Neuronal stem cell (in vitro differentiated cells): ENCODE results near the gene XPR1.
A peak's percentile ranks its signal among the peaks of the same experiment; 100 is the strongest.

ENCODE experiments used
- DNase-seq: peaks from one replicate; pipeline ENCODE4 v3.0.0-alpha.2; 2013; ENCODE audit warnings: low spot score
- H2AFZ ChIP-seq: one replicate; pipeline ENCODE4 v1.6.1; 2013; ENCODE audit warnings: mild to moderate bottlenecking, low read length, inconsistent platforms
- H2AK5ac ChIP-seq: 2 replicates; pipeline ENCODE4 v1.6.1; 2013; ENCODE audit warnings: low read depth, mild to moderate bottlenecking, inconsistent platforms, low read length, moderate library complexity, mixed read lengths
- H2BK120ac ChIP-seq: 2 replicates; pipeline ENCODE4 v1.6.1; 2013; ENCODE audit warnings: low read depth, mild to moderate bottlenecking, inconsistent platforms, low read length, moderate library complexity, mixed read lengths
- H2BK12ac ChIP-seq: one replicate; pipeline ENCODE4 v1.6.1; 2013; ENCODE audit warnings: low read length, inconsistent platforms
- H2BK15ac ChIP-seq: 2 replicates; pipeline ENCODE4 v1.6.1; 2013; ENCODE audit warnings: mild to moderate bottlenecking, low read length, inconsistent platforms, mixed read lengths
- H2BK5ac ChIP-seq: one replicate; pipeline ENCODE4 v1.6.1; 2013; ENCODE audit warnings: inconsistent platforms, mild to moderate bottlenecking, low read length, moderate library complexity
- H3K14ac ChIP-seq: one replicate; pipeline ENCODE4 v1.6.1; 2013; ENCODE audit warnings: low read length, inconsistent platforms
- H3K18ac ChIP-seq: 2 replicates; pipeline ENCODE4 v1.6.1; 2013; ENCODE audit warnings: low read length, inconsistent platforms
- H3K23ac ChIP-seq: 2 replicates; pipeline ENCODE4 v1.6.1; 2013; ENCODE audit warnings: low read depth, mild to moderate bottlenecking, mixed read lengths, low read length, inconsistent platforms; ENCODE audit not compliant: poor library complexity
- H3K27ac ChIP-seq: replicated peaks from 3 replicates; pipeline ENCODE4 v1.5.1; 2013; ENCODE audit warnings: low read length, inconsistent platforms
- H3K27me3 ChIP-seq, 3 experiments: 2 replicates each; pipeline ENCODE4 v1.6.1; 2013; ENCODE audit warnings: low read length in 3 of 3, mild to moderate bottlenecking in 2 of 3, inconsistent platforms in 1 of 3, low read depth in 1 of 3, mixed read lengths in 1 of 3, moderate library complexity in 1 of 3; ENCODE audit not compliant: control insufficient read depth in 3 of 3, insufficient read depth in 3 of 3
- H3K36me3 ChIP-seq, 2 donors: replicated peaks in 1 of 2; 2 replicates each; pipeline ENCODE4 v1.6.1; 2013; ENCODE audit warnings: low read length in 2 of 2; ENCODE audit not compliant: control insufficient read depth in 2 of 2, insufficient read depth in 2 of 2
- H3K4ac ChIP-seq: 2 replicates; pipeline ENCODE4 v1.6.1; 2013; ENCODE audit warnings: inconsistent platforms, mild to moderate bottlenecking, low read length, moderate library complexity
- H3K4me1 ChIP-seq, 2 donors: 1 replicate in 1 of 2; 2 replicates in 1 of 2; pipeline ENCODE4 v1.6.1; 2013; ENCODE audit warnings: low read length in 2 of 2, low read depth in 1 of 2; ENCODE audit not compliant: control insufficient read depth in 2 of 2, insufficient read depth in 1 of 2
- H3K4me2 ChIP-seq: one replicate; pipeline ENCODE4 v1.6.1; 2013; ENCODE audit warnings: mild to moderate bottlenecking, low read length, inconsistent platforms; ENCODE audit not compliant: insufficient read depth, poor library complexity, severe bottlenecking
- H3K4me3 ChIP-seq, 2 donors: 2 replicates each; pipeline ENCODE4 v1.5.1; 2013; ENCODE audit warnings: low read length in 2 of 2, mild to moderate bottlenecking in 2 of 2, inconsistent platforms in 1 of 2, moderate library complexity in 1 of 2
- H3K79me1 ChIP-seq: one replicate; pipeline ENCODE4 v1.6.1; 2013; ENCODE audit warnings: low read depth, mild to moderate bottlenecking, inconsistent platforms, low read length, moderate library complexity
- H3K9ac ChIP-seq: one replicate; pipeline ENCODE4 v1.6.1; 2013; ENCODE audit warnings: mild to moderate bottlenecking, low read depth, low read length, inconsistent platforms; ENCODE audit not compliant: poor library complexity
- H3K9me3 ChIP-seq, 2 donors: replicated peaks in 1 of 2; 2 replicates each; pipeline versions ENCODE3 to v1.6.1; 2013; ENCODE audit warnings: low read length in 2 of 2, mild to moderate bottlenecking in 2 of 2, inconsistent platforms in 1 of 2, low read depth in 1 of 2, mixed read lengths in 1 of 2, moderate library complexity in 1 of 2; ENCODE audit not compliant: control insufficient read depth in 2 of 2, insufficient read depth in 1 of 2
- H4K8ac ChIP-seq: one replicate; pipeline ENCODE4 v1.6.1; 2013; ENCODE audit warnings: low read depth, mild to moderate bottlenecking, inconsistent platforms, low read length, moderate library complexity
- H4K91ac ChIP-seq: one replicate; pipeline ENCODE4 v1.6.1; 2013; ENCODE audit warnings: low read length, low read depth, mild to moderate bottlenecking, inconsistent platforms; ENCODE audit not compliant: poor library complexity
- WGBS, 2 donors: extraction: QIAGEN DNeasy Blood & Tissue Kit; methylation state at CpG; one replicate each; pipeline ENCODE4 v1.1.7; 2013; ENCODE audit warnings: missing lambda C conversion rate in 2 of 2, mixed read lengths in 1 of 2; ENCODE audit not compliant: insufficient read length in 2 of 2, insufficient replicate concordance in 1 of 2; ENCODE audit errors: extremely low coverage in 2 of 2; 5-methylcytosine and 5-hydroxymethylcytosine counted together

The XPR1 gene

DNA sequence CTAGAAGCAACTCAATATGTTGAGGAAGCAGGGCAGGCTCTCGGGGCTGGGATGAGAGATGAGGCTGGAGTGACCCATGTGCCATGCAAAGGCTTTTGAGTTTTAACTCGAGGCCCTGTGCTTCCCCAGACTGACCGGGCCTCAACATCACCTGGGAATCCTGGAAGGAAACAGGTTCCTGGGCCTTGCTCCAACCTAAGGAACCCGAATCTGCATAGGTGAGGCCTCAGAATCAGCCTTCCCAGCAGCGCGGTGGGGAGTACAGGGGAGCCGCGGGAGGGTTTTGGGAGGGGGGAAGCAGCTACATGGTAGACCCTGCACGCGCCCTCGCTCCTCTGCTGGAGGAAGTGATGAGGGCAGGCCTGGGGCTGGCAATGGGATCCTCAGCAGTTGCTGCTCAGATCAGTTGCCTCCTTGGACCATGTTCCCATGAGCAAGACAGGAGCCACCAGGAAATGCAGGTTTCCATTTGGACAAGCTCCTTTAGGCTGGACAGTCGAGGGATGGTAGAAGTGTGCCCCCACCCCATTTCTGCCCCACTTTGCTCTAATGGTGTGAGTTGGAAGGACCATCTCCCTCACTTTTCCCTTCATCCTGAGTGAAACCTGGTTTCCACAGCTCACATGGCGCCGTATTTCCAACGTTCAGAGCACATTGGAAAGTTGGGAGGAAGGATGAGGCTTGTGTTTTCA lies 276.4 kb downstream of the XPR1 start:
- no peak overlapping the region for H4K91ac ChIP-seq
- no peak overlapping the region for H2AFZ ChIP-seq
- H2BK15ac ChIP-seq = no peak overlapping the region
- no peak overlapping the region for H3K27ac ChIP-seq
- H4K8ac ChIP-seq = no peak overlapping the region
- no peaks in the 10 kb centered on the region for H3K79me1 ChIP-seq
- H3K4me2 ChIP-seq = no peak overlapping the region
- H3K9ac ChIP-seq = no peak overlapping the region
- DNase-seq = no peak
- peak overlapping the region; percentile 42 for H3K18ac ChIP-seq
- no peak overlapping the region for H3K4ac ChIP-seq
- H3K4me1 ChIP-seq = peaks cover 2 to 11% of the 10 kb centered on the region in 2 donors
- peak overlapping the region; percentile 68 for H2AK5ac ChIP-seq
- peaks cover 0 to 31% (median 8%) of the 10 kb centered on the region in 3 experiments for H3K27me3 ChIP-seq
- peak overlapping the region; percentile 90 for H3K23ac ChIP-seq
- no CpG with 5 or more reads among the region's 15 CpGs for WGBS, 2 donors
- H3K4me3 ChIP-seq = no peak overlapping the region
- H2BK12ac ChIP-seq = no peak overlapping the region
- no peaks in the 10 kb centered on the region for H3K36me3 ChIP-seq
- H2BK120ac ChIP-seq = no peak overlapping the region
- H3K9me3 ChIP-seq = peaks cover 0 to 4% of the 10 kb centered on the region in 2 donors
- no peak overlapping the region for H3K14ac ChIP-seq
- H2BK5ac ChIP-seq = no peak overlapping the region

DNA sequence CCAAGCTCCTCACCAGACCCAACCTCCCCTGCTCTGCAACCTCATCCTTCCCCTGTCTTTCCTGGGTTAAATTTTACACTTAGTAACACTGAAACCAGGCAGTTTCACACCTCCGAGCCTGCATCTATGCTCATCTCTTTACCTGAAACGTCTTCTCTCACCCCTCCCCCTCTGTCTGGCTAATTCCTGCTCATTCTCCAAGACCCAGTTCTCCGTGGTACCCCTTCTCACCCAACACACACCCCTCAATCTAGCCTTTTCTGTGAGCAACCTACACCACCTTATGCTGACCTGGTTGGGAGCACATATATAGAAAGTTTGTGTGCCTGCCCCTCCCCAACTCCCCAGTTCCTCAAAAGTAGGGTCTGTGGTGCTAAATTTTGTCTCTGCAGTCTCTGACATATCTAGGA lies 277.2 kb downstream of the XPR1 start:
- peaks cover 0 to 4% of the 10 kb centered on the region in 2 donors for H3K9me3 ChIP-seq
- no peaks in the 10 kb centered on the region for H3K79me1 ChIP-seq
- no peak overlapping the region for H3K27ac ChIP-seq
- H4K91ac ChIP-seq = no peak overlapping the region
- no peak overlapping the region for H4K8ac ChIP-seq
- H2BK15ac ChIP-seq = no peak overlapping the region
- no CpG with 5 or more reads among the region's 3 CpGs for WGBS, 2 donors
- H2BK12ac ChIP-seq = no peak overlapping the region
- peaks cover 2 to 11% of the 10 kb centered on the region in 2 donors for H3K4me1 ChIP-seq
- no peak for DNase-seq
- H3K23ac ChIP-seq = no peak overlapping the region
- H3K9ac ChIP-seq = no peak overlapping the region
- H3K14ac ChIP-seq = no peak overlapping the region
- no peak overlapping the region for H2AFZ ChIP-seq
- H3K4ac ChIP-seq = no peak overlapping the region
- H2BK120ac ChIP-seq = no peak overlapping the region
- no peaks in the 10 kb centered on the region for H3K36me3 ChIP-seq
- no peak overlapping the region for H3K4me3 ChIP-seq
- H3K4me2 ChIP-seq = no peak overlapping the region
- no peak overlapping the region for H3K18ac ChIP-seq
- no peak overlapping the region for H2AK5ac ChIP-seq
- no peak overlapping the region for H2BK5ac ChIP-seq
- peaks cover 0 to 39% (median 8%) of the 10 kb centered on the region in 3 experiments for H3K27me3 ChIP-seq

DNA sequence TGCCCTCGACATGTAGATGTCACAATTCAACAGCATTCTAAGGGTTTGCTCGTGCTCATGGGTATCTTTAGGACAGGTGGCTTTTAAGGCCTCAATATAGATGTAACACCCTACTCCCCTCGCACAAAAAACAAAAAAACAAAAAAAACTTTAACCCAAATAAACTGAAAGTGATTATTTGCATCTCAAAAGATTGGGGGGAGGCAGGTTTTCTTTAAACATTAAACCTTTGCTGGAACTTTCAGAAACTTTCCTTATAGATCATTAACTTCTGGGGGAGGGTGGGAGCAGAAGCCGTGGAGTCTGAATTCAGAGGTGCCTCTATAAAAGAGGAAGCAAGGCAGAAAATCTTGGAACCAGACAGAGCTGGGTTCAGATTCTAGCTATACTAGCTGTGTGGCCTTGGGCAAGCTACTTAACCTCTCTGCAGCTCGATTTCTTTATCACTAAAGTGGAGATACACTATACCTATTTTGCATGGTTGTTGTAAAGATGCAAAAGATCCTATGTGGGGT lies 277.7 kb downstream of the XPR1 start:
- H2AFZ ChIP-seq = no peak overlapping the region
- no peak overlapping the region for H3K4me2 ChIP-seq
- no peak overlapping the region for H3K4ac ChIP-seq
- no peaks in the 10 kb centered on the region for H3K79me1 ChIP-seq
- H3K27ac ChIP-seq = no peak overlapping the region
- H2BK12ac ChIP-seq = no peak overlapping the region
- no peak overlapping the region for H3K18ac ChIP-seq
- H2BK120ac ChIP-seq = no peak overlapping the region
- H3K27me3 ChIP-seq = peaks cover 0 to 42% (median 8%) of the 10 kb centered on the region in 3 experiments
- H2AK5ac ChIP-seq = no peak overlapping the region
- H3K36me3 ChIP-seq = no peaks in the 10 kb centered on the region
- no peak overlapping the region for H3K9ac ChIP-seq
- WGBS, 2 donors = 100% methylated on average over 1 of the region's 5 CpGs; no CpG with 5 or more reads in 1 of the 2 donors
- H3K23ac ChIP-seq = no peak overlapping the region
- DNase-seq = no peak
- peaks cover 0 to 4% of the 10 kb centered on the region in 2 donors for H3K9me3 ChIP-seq
- H3K14ac ChIP-seq = no peak overlapping the region
- H3K4me3 ChIP-seq = no peak overlapping the region
- no peak overlapping the region for H2BK5ac ChIP-seq
- peaks cover 2 to 11% of the 10 kb centered on the region in 2 donors for H3K4me1 ChIP-seq
- H2BK15ac ChIP-seq = no peak overlapping the region
- no peak overlapping the region for H4K91ac ChIP-seq
- H4K8ac ChIP-seq = no peak overlapping the region

DNA sequence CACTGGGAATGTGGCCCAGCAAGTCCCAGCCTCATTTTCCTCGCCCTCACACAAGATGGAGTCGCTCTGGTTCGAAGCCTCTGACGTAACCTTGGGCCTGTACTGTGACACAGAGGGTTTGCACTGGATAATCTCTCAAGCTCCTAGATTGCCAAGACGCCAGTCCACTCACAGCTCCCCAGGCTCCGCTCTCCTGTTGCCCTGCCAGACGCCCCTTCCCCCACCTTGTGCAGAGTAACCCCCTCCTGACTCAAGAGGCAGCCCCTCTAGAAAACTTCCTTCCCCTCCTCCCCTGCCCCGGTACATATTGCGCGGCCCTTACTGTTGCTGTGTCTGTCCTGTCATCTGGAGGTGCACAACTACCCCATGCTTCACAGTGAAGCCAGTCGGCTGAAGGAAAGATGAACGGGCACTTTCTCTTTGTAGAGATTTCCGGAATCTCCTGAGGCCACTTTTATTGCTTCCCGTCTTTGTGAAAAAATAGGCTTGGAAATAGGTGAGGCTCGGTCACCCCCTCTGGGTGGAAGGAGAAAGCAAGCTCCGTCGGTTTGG lies 279.9 kb downstream of the XPR1 start:
- H3K79me1 ChIP-seq = no peaks in the 10 kb centered on the region
- H3K4me1 ChIP-seq = peaks cover 2 to 11% of the 10 kb centered on the region in 2 donors
- peak overlapping the region; percentile 23 for H3K14ac ChIP-seq
- H3K4ac ChIP-seq = no peak overlapping the region
- peaks cover 0 to 4% of the 10 kb centered on the region in 2 donors for H3K9me3 ChIP-seq
- no peak overlapping the region for H3K27ac ChIP-seq
- H3K18ac ChIP-seq = peak overlapping the region; percentile 97
- peak overlapping the region; percentile 92 for H3K9ac ChIP-seq
- DNase-seq = no peak
- no peaks in the 10 kb centered on the region for H3K36me3 ChIP-seq
- peak overlapping the region; percentile 25 for H3K23ac ChIP-seq
- no peak overlapping the region for H2BK12ac ChIP-seq
- no CpG with 5 or more reads among the region's 17 CpGs for WGBS, 2 donors
- peak overlapping the region; percentile 41 to 86 for H3K4me3 ChIP-seq
- H2BK15ac ChIP-seq = no peak overlapping the region
- peak overlapping the region; percentile 60 for H2AK5ac ChIP-seq
- no peak overlapping the region for H2BK5ac ChIP-seq
- peak overlapping the region; percentile 81 for H3K4me2 ChIP-seq
- peaks cover 0 to 42% (median 8%) of the 10 kb centered on the region in 3 experiments for H3K27me3 ChIP-seq
- peak overlapping the region; percentile 79 for H2AFZ ChIP-seq
- H4K8ac ChIP-seq = no peak overlapping the region
- no peak overlapping the region for H4K91ac ChIP-seq
- H2BK120ac ChIP-seq = no peak overlapping the region
